OCI-LY3 (cell line): Measurements from ENCODE around the gene RRP12.

ENCODE experiments used
- CTCF ChIP-seq: fragments of 200-600, 300-600 bp; sonication (generic); IDR thresholded peaks from 2 replicates; pipeline ENCODE4 v1.5.1; 2014; ENCODE audit warnings: antibody characterized with exemption, low read length, low read depth
- EZH2phosphoT487 ChIP-seq: fragments of 200-600 bp; shearing (Covaris generic); IDR thresholded peaks from 2 replicates; pipeline ENCODE4 v1.6.1; 2018; ENCODE audit warnings: antibody characterized with exemption, mixed run types, low read depth

GRCh38 chr10:97363071-97363470 is 38.1 kb downstream of the RRP12 start:
- no peak for TF ChIP-seq CTCF
- no peak for TF ChIP-seq EZH2phosphoT487
